ENCODE data around the gene ZNF195. TPM values are rescaled to one million over a fixed set of nuclear protein-coding genes. Genes with fewer than 3 reads are reported as not detected.
A peak's percentile ranks its signal among the peaks of the same experiment; 100 is the strongest.

Gene ZNF195
- total and polyA plus RNA-seq, 2 of the 8 experiments (the other 6 are each of a cell fraction or from before 2014, with no cell fraction given) = 23.9 to 88.6 TPM

DNA sequence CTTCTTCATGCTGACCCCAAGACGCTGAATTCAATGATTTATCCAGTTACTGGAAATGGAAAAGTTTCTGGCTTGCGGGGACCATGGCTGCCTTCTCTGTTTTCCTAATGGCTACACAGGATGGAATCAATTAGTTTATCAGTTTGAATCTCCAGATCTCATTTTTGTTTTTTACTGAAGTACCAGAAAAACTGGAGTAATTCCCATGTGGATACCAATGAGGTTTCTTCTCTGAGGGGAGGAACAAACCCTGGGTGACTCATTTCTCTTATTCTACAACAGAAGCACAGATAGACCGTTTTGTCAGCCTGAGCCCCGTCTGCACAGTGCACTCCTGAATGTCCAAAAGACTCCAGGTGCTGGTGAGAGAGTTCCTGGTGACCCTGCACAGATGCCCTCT, 3.4 kb downstream of the ZNF195 start:
- Histone ChIP-seq H3K23me2 (ENCODE audit: low read depth, low read length) (no peaks in the 10 kb centered on the region; the same call in 1 of the 2 replicates), H3K14ac (ENCODE audit: insufficient read length) (no peak overlapping the region), H3K23ac (ENCODE audit: insufficient read length) (no peak overlapping the region), H4K91ac (replicated peaks; ENCODE audit: insufficient read length, low read length) (no peak overlapping the region), H3K4me1 (replicated peaks in 1 of 4; ENCODE audit: control insufficient read depth in 3 of 4, insufficient read depth in 4 of 4, low read length in 3 of 4) (peaks cover 7 to 19% (median 11%) of the 10 kb centered on the region in 4 experiments; a peak in 5 of 7 replicates), H2BK20ac (ENCODE audit: low read length) (no peak overlapping the region), H2BK120ac (replicated peaks; ENCODE audit: low read depth, low read length) (no peak overlapping the region), H4K8ac (ENCODE audit: extremely low read depth, insufficient read depth, low read length) (no peak overlapping the region), H2BK12ac (ENCODE audit: low read depth, low read length) (no peak overlapping the region), H2BK15ac (ENCODE audit: low read length) (no peak overlapping the region), H3K56ac (replicated peaks; ENCODE audit: insufficient read length, low read depth, low read length) (no peak overlapping the region), H3K4ac (replicated peaks; ENCODE audit: insufficient read length, low read depth, low read length) (no peak overlapping the region), H3K36me3 (ENCODE audit: control insufficient read depth in 2 of 4, insufficient read depth in 4 of 4, low read length in 3 of 4) (peaks cover 18 to 61% (median 40%) of the 10 kb centered on the region in 4 experiments), H3K9me3 (ENCODE audit: insufficient read depth in 2 of 2, low read depth in 1 of 2, low read length in 1 of 2) (no peaks in the 10 kb centered on the region), H4K20me1 (replicated peaks in 1 of 2; ENCODE audit: control insufficient read depth in 1 of 2, insufficient read depth in 2 of 2, low read length in 2 of 2) (peaks cover 15 to 20% of the 10 kb centered on the region in 2 experiments), H2AK5ac (ENCODE audit: low read depth, low read length) (no peak overlapping the region), H4K5ac (ENCODE audit: insufficient read length, low read depth, low read length) (no peak overlapping the region), H2AFZ (ENCODE audit: low read length) (no peak overlapping the region), H3K18ac (ENCODE audit: extremely low read depth, low read length) (no peak overlapping the region), H3K79me2 (ENCODE audit: control insufficient read depth in 1 of 2, insufficient read depth in 2 of 2, low read length in 2 of 2) (peaks cover 50 to 84% of the 10 kb centered on the region in 2 experiments), H3K79me1 (ENCODE audit: low read depth, low read length) (peaks cover 4% of the 10 kb centered on the region), H2BK5ac (ENCODE audit: low read depth, low read length) (no peak overlapping the region), H3K27ac (ENCODE audit: low read depth, low read length) (no peak overlapping the region), H3K4me3 (ENCODE audit: extremely low read depth in 1 of 4, insufficient read depth in 2 of 4, low read depth in 3 of 4, low read length in 4 of 4) (no peak overlapping the region), H3K27me3 (replicated peaks in 1 of 4; ENCODE audit: control insufficient read depth in 3 of 4, extremely low read depth in 1 of 4, insufficient read depth in 3 of 4, low read length in 3 of 4) (no peaks in the 10 kb centered on the region), H3K9ac (replicated peaks in 1 of 4; ENCODE audit: extremely low read depth in 1 of 4, low read depth in 3 of 4, low read length in 3 of 4) (no peak overlapping the region), H3K4me2 (ENCODE audit: insufficient read depth in 1 of 2, low read depth in 2 of 2, low read length in 2 of 2) (peak overlapping the region; percentile 71 to 78; a peak in 1 of 4 replicates)
- DNase-seq (ENCODE audit: low read depth in 1 of 2, low spot score in 2 of 2) = no peak
- CTCF ChIA-PET (ENCODE audit: partially characterized antibody) = interaction anchor here (1.2 to 4.1 kb wide), 4 partner anchors 9 to 35 kb away, joined by 3 to 23 read pairs (median 7); no protein-coding TSS in a partner anchor
- POLR2A ChIA-PET (ENCODE audit: partially characterized antibody) = interaction anchor here (0.9 to 18.0 kb wide), 6 partner anchors 4 to 29 kb away, joined by 3 to 233 read pairs (median 62); partner anchors contain the start of gene ZNF195
- 87% methylated on average over 4 of the region's 4 CpGs; no CpG with 5 or more reads in 1 of the 2 experiments for WGBS, 2 experiments (ENCODE audit: extremely low coverage in 1 of 2, insufficient coverage in 1 of 2, insufficient read length in 1 of 2, insufficient replicate concordance in 2 of 2, low coverage in 1 of 2, low lambda C conversion rate in 2 of 2, missing lambda C conversion rate in 1 of 2)
- no peak for FAIRE-seq
- no peak for TF ChIP-seq FOSL1 (IDR thresholded peaks at IDR 0.05; ENCODE audit: insufficient read depth, low read depth, low read length)
- TF ChIP-seq, protein P1, sequence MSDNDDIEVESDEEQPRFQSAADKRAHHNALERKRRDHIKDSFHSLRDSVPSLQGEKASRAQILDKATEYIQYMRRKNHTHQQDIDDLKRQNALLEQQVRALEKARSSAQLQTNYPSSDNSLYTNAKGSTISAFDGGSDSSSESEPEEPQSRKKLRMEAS (IDR thresholded peaks at IDR 0.05) = no peak
- no peak for TF ChIP-seq POU5F1 (IDR thresholded peaks at IDR 0.05; ENCODE audit: low read depth, low read length)
- TF ChIP-seq POLR2A (IDR thresholded peaks at IDR 0.05; ENCODE audit: control extremely low read depth in 1 of 2, low read depth in 2 of 2, low read length in 2 of 2) = no peak
- TF ChIP-seq BRCA1 (IDR thresholded peaks at IDR 0.05; ENCODE audit: low read depth, low read length) = no peak
- TF ChIP-seq CREB1 (IDR thresholded peaks at IDR 0.05) = no peak
- no peak for TF ChIP-seq SIN3A (conservative IDR thresholded peaks at IDR 0.05 in 1 of 2, IDR thresholded peaks at IDR 0.05 in 1 of 2; ENCODE audit: low read depth in 1 of 2, low read length in 2 of 2)
- no peak for TF ChIP-seq RFX5 (IDR thresholded peaks at IDR 0.05; ENCODE audit: borderline replicate concordance, low read depth, low read length)
- TF ChIP-seq, protein P2, sequence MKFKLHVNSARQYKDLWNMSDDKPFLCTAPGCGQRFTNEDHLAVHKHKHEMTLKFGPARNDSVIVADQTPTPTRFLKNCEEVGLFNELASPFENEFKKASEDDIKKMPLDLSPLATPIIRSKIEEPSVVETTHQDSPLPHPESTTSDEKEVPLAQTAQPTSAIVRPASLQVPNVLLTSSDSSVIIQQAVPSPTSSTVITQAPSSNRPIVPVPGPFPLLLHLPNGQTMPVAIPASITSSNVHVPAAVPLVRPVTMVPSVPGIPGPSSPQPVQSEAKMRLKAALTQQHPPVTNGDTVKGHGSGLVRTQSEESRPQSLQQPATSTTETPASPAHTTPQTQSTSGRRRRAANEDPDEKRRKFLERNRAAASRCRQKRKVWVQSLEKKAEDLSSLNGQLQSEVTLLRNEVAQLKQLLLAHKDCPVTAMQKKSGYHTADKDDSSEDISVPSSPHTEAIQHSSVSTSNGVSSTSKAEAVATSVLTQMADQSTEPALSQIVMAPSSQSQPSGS (IDR thresholded peaks at IDR 0.05; ENCODE audit: low read length) = no peak
- no peak for TF ChIP-seq BCL11A (IDR thresholded peaks at IDR 0.05; ENCODE audit: low read depth in 2 of 2, low read length in 2 of 2)
- TF ChIP-seq ASH2L (IDR thresholded peaks at IDR 0.05; ENCODE audit: low read length) = no peak
- no peak for TF ChIP-seq TCF12 (IDR thresholded peaks at IDR 0.05; ENCODE audit: low read depth, low read length)
- TF ChIP-seq POLR2AphosphoS5 (IDR thresholded peaks at IDR 0.05; ENCODE audit: low read depth, low read length) = no peak

Measured in H1 (cell line).